ENCODE results near the gene TTC28.

The TTC28 gene

GRCh38 chr22:28297504-28297903 is 382.1 kb downstream of the TTC28 start:
- DNase-seq (ENCODE audit: low read depth in 2 of 3, low spot score in 1 of 3) = no peak

- DNase-seq (ENCODE audit: low read depth in 2 of 3, low spot score in 1 of 3) = no peak
These were observed 383.2 kb downstream of the TTC28 start for GRCh38 chr22:28296452-28296851.

GRCh38 chr22:28283068-28283654 is 396.5 kb downstream of the TTC28 start:
- DNase-seq (ENCODE audit: low read depth in 2 of 3, low spot score in 1 of 3) = no peak

- DNase-seq (ENCODE audit: low read depth in 2 of 3, low spot score in 1 of 3) = no peak
These were observed 397.1 kb downstream of the TTC28 start for GRCh38 chr22:28282405-28283067.

GRCh38 chr22:28279888-28280287 is 399.8 kb downstream of the TTC28 start:
- DNase-seq (ENCODE audit: low read depth in 2 of 3, low spot score in 1 of 3) = no peak

- DNase-seq (ENCODE audit: low read depth in 2 of 3, low spot score in 1 of 3) = no peak
These were observed 410.4 kb downstream of the TTC28 start for GRCh38 chr22:28269277-28269676.

- no peak for DNase-seq (ENCODE audit: low read depth in 2 of 3, low spot score in 1 of 3)
These were observed 410.8 kb downstream of the TTC28 start for GRCh38 chr22:28268850-28269249.

GRCh38 chr22:28268171-28268570 is 411.5 kb downstream of the TTC28 start:
- DNase-seq (ENCODE audit: low read depth in 2 of 3, low spot score in 1 of 3) = no peak

- no peak for DNase-seq (ENCODE audit: low read depth in 2 of 3, low spot score in 1 of 3)
These were observed 419.0 kb downstream of the TTC28 start for GRCh38 chr22:28260619-28261018.

- no peak for DNase-seq (ENCODE audit: low read depth in 2 of 3, low spot score in 1 of 3)
These were observed 419.8 kb downstream of the TTC28 start for GRCh38 chr22:28259774-28260312.

- DNase-seq (ENCODE audit: low read depth in 2 of 3, low spot score in 1 of 3) = no peak
These were observed 425.2 kb downstream of the TTC28 start for GRCh38 chr22:28254396-28254795.

- no peak for DNase-seq (ENCODE audit: low read depth in 2 of 3, low spot score in 1 of 3)
These were observed 427.1 kb downstream of the TTC28 start for GRCh38 chr22:28252539-28252938.

GRCh38 chr22:28250036-28250695 is 429.5 kb downstream of the TTC28 start:
- no peak for DNase-seq (ENCODE audit: low read depth in 2 of 3, low spot score in 1 of 3)

GRCh38 chr22:28249402-28249801 is 430.2 kb downstream of the TTC28 start:
- DNase-seq (ENCODE audit: low read depth in 2 of 3, low spot score in 1 of 3) = no peak

- no peak for DNase-seq (ENCODE audit: low read depth in 2 of 3, low spot score in 1 of 3)
These were observed 431.8 kb downstream of the TTC28 start for GRCh38 chr22:28247667-28248363.

- no peak for DNase-seq (ENCODE audit: low read depth in 2 of 3, low spot score in 1 of 3)
These were observed 432.5 kb downstream of the TTC28 start for GRCh38 chr22:28247136-28247535.

- no peak for DNase-seq (ENCODE audit: low read depth in 2 of 3, low spot score in 1 of 3)
These were observed 433.2 kb downstream of the TTC28 start for GRCh38 chr22:28246397-28246796.

- no peak for DNase-seq (ENCODE audit: low read depth in 2 of 3, low spot score in 1 of 3)
These were observed 433.9 kb downstream of the TTC28 start for GRCh38 chr22:28245579-28246224.

- no peak for DNase-seq (ENCODE audit: low read depth in 2 of 3, low spot score in 1 of 3)
These were observed 434.9 kb downstream of the TTC28 start for GRCh38 chr22:28244757-28245156.

- no peak for DNase-seq (ENCODE audit: low read depth in 2 of 3, low spot score in 1 of 3)
These were observed 436.1 kb downstream of the TTC28 start for GRCh38 chr22:28243539-28243938.

- no peak for DNase-seq (ENCODE audit: low read depth in 2 of 3, low spot score in 1 of 3)
These were observed 437.9 kb downstream of the TTC28 start for GRCh38 chr22:28241656-28242290.

All from stimulated activated CD4-positive, alpha-beta T cell treated with anti-CD3 and anti-CD28 coated beads, Interleukin-12 subunit alpha, Interleukin-12 subunit beta, amount 100 ng/mL, for 48 hours (primary cell).